H1 (cell line): Measurements from ENCODE around the gene SYNGR4.

Source experiments
- CTCF ChIP-seq, 3 experiments: IDR thresholded peaks; 1 replicate in 2 of 3; 2 replicates in 1 of 3; pipeline versions ENCODE4 v1.5.1 to v1.6.1; 2011; ENCODE audit warnings: low read length in 3 of 3, mild to moderate bottlenecking in 3 of 3, inconsistent platforms in 2 of 3, low read depth in 1 of 3, moderate library complexity in 1 of 3; ENCODE audit not compliant: insufficient read depth in 1 of 3; ENCODE audit errors: control extremely low read depth in 1 of 3
- EZH2 ChIP-seq: fragments of 200-600 bp; sonication (generic); IDR thresholded peaks from 2 replicates; pipeline ENCODE4 v1.7.1; 2012; ENCODE audit warnings: low read depth, mild to moderate bottlenecking, moderate library complexity, low read length, inconsistent platforms; ENCODE audit not compliant: severe bottlenecking

GRCh38 chr19:48396016-48396823 is 32.1 kb downstream of the SYNGR4 start:
- no peak for TF ChIP-seq EZH2
- TF ChIP-seq CTCF (IDR thresholded peaks at IDR 0.05; ENCODE audit: control extremely low read depth in 1 of 3, insufficient read depth in 1 of 3, low read depth in 1 of 3, low read length in 3 of 3), result no peak
